Occipital lobe (tissue), 2 donors: Measurements from ENCODE around the gene LCE3C. TPM values are rescaled to one million over a fixed set of nuclear protein-coding genes. Genes with fewer than 3 reads are reported as not detected.
"Not testable (repeated sequence)": the region's sequence is repeated elsewhere in the genome, so short reads cannot be mapped to it uniquely, and the experiment has no call there.

Experiments
- DNase-seq: peaks from one replicate; lab custom pipeline; 2025; lab: John Stamatoyannopoulos, UW
- total RNA-seq: library from RNA; depleted of rRNA; stranded (reverse); fragments of >200 nt; gene quantifications from one replicate; pipeline ENCODE4 v1.2.3, GENCODE V29; 2014

Gene LCE3C, protein sequence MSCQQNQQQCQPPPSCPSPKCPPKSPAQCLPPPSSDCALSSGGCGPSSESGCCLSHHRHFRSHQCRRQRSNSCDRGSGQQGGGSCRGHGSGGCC
- not detected for total RNA-seq

- no peak for DNase-seq
These were observed at the start of gene LCE3C for GRCh38 chr1:152599934-152600333. Gene LCE3C (plus strand): TSS chr1:152600234. CDS start chr1:152600732, 498 bp downstream.

- no peak for DNase-seq
These were observed 34.9 kb upstream of the LCE3C start for GRCh38 chr1:152565115-152565514.

- no peak for DNase-seq
These were observed 34.4 kb upstream of the LCE3C start for GRCh38 chr1:152565535-152566215.

DNA sequence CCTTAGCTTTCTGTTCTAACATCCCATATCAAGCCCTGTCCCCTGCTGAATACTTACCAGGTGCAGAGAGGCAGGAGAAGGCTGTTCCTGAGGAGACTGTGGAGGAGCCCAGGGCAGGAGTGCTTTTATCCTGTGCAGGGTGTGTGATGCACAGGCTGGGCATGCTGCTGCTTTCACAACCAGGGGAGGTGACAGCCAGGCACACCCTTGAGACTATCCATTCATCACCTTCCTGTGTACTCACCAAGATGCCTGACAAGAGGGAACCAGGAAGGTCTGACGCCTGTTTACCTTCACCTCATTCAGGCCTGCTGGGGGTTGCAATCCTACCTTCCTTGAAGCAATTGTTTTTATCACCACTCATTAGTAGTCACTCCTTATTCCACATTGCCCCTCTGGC lies 33.4 kb upstream of the LCE3C start, which contains the start of gene LCE3E:
Gene LCE3E (minus strand): TSS at position 100 of the 400 bp plus-strand sequence. CDS start 572 bp downstream, outside the sequence.
- DNase-seq = no peak

- DNase-seq = no peak
These were observed 22.9 kb upstream of the LCE3C start for GRCh38 chr1:152577168-152577567.

DNA sequence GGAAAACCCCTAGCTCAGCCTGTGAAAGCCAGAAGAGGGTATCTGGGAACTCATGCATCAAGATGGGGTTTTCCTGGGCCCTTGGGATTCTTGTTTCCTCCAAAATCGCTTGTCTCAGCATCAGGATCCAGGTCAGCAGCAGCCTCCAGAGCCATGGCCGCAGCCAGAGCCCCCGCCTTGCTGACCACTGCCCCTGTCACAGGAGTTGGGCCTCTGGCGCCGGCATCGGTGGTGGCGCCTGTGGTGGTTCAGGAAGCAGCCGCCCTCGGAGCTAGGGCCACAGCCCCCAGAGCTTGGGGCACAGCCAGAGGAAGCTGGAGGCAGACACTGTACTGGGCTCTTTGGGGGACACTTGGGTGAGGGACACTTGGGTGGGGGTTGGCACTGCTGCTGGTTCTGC lies 20.5 kb upstream of the LCE3C start:
- DNase-seq = not testable (repeated sequence)

DNA sequence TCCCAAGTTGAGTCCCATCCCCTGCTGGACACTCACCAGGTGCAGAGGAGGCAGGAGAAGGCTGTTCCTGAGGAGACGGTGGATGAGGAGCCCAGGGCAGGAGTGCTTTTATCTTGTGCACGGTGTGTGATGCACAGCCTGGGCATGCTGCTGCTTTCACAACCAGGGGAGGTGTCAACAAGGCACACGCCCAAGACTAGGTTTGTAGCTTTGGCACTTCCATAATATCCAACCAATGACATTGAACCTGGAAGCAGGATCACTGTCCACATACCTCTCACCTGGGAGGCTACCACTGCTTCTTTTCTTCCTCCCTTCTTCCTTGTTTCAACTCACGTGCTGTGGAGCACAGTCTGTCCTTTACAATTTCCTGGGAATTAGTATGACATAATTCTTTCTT lies 19.6 kb upstream of the LCE3C start, which contains the start of gene LCE3D:
Gene LCE3D (minus strand): TSS at position 84 of the 400 bp plus-strand sequence. CDS start 580 bp downstream, outside the sequence.
- no peak for DNase-seq

- no peak for DNase-seq
These were observed 17.4 kb upstream of the LCE3C start for GRCh38 chr1:152582647-152583046.

DNA sequence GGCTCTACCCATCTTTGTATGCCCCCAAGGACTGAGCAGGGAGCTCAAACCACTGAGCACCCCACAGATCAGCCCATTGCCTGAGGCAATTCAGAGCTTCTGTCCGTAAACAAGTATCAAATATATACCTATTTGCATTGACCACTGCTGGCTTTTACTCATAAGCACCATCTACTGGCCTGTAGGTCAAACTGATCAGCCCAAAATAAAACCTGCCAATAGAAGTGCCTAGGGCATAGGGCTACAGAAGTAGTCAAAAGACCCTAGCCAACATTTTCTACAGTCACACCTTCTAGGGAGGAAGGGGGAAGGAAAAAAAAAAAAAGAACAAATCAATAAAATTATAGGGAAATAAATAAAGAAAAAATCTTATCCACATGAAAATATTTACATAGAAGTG lies 14.4 kb upstream of the LCE3C start:
- no peak for DNase-seq

DNA sequence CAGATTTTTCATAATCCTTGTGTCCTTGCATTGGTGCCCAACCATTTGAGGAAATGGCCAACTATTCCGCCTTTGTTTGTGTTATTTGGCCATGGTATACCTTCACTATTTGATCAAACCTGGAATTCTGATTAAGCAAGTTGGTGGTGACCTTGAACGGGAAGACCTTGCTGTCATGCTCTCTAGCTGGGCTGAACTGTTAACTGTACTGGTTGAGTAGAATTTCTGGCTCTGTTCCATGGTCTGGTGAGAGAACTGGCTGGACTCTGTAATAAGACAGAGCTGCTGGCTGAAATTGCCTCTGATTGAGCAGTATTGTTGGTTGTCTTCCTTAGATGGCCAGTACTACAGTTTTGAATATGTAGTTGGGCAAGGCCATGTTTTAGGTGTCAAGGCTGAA lies 3.0 kb upstream of the LCE3C start:
- DNase-seq = no peak

GRCh38 chr1:152613511-152613910 lies 13.5 kb downstream of the LCE3C start, which contains the start of gene LCE3B:
Gene LCE3B (plus strand): TSS chr1:152613811. CDS start chr1:152613811, 0 bp downstream.
- no peak for DNase-seq

DNA sequence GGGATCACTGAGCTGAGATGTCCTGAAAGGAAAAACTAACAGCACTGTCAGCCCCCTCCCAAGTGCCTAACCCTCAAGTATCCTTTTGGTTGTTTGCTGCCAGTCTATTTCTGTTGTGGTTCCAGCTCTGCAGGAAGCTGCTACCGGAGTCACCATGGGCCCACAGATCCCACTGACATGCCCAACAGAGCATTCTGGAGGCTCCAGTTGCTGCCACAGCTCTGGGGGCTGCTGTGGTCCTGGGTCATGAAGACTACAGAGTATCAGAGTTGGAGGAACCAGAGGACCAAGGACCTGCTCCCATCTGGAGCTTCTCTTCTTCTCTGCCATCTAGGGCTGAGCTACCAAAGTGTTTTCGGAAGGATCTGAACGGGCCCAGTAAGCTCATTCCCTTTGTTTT lies 22.0 kb downstream of the LCE3C start:
- DNase-seq = no peak

DNA sequence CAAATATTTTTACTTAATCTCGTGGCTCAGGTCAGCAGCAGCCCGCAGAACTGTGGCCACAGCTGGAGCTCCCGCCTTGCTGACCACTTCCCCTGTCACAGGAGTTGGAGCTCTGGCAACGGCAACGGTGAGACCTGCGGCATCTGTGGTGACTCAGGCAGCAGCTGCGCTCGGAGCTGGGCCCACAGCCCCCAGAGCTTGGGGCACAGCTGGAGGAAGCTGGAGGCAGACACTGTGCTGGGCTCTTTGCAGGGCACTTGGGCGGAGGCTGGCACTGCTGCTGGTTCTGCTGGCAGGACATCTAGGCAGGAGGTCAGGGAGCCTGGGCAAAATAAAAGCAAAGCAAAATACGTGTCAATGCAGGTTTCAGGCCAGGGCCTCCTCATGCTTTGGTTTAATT lies 22.8 kb downstream of the LCE3C start, which contains the start of gene LCE3A:
Gene LCE3A (minus strand): TSS at position 301 of the 400 bp plus-strand sequence. CDS start 0 bp downstream, at position 301.
- no peak for DNase-seq

GRCh38 chr1:152623203-152623844 lies 23.3 kb downstream of the LCE3C start:
- no peak for DNase-seq

- no peak for DNase-seq
These were observed 26.7 kb downstream of the LCE3C start for GRCh38 chr1:152626744-152627143.

DNA sequence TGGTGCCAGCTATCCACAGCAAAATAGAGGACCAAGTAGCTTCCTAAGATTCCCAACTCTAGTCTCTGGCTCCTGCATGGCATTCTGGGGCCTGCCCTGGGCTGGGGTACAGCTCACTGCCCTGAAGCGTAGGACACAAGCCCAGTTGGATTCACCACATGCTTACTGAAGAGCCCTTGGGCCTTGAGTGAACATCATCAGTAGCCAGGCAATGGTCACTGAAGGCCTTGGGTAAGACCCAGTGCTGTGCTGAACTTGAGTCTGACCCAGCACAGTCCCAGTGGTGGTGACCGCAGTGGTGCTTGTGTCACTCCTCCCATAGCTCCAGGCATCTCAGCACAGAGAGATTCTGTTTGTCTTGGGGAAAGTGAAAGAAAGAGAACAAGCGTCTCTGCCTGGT lies 30.6 kb downstream of the LCE3C start:
- DNase-seq = no peak

DNA sequence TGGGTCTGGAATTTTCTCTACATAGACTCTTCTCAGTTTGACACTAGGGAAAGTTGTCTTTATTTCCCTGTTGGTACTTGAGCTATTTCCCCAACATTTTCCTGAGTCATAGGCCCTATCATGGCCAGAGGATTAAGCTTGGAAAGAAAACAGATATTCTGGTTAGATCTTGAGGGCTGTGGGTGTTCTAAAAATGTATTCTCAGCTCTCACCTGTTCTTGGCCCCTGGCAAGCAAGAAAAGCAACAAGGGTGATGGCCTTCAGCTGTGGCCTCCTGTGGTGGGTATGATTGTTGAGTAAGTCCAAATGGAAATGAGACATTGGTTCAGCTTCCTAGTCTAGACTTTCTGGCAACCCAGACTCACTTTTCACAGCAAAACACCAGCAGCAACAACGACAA lies 40.3 kb downstream of the LCE3C start:
- DNase-seq = no peak

DNA sequence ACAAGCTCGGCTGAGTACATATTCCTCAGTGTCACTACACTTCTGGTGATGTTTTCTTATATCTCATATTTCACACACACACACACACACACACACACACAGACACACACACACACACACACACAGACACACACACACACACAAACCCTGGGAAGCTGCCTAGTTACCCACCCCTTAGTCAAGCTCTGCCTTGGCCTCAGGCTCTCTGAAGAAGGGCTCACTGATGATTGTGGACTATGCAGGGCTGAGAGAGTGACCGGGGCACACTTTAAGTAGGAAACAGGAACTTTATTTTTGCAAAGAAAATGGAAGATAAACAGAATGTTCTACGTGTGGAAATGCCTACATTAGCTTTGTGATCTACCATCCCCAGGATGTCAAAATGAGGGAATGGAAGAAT lies 43.9 kb downstream of the LCE3C start:
- no peak for DNase-seq

GRCh38 chr1:152645146-152645545 lies 45.1 kb downstream of the LCE3C start:
- DNase-seq = no peak

GRCh38 chr1:152646656-152647055 lies 46.6 kb downstream of the LCE3C start:
- DNase-seq = no peak
